Left ventricle myocardium superior (tissue), 1 donor: ENCODE measurements around the gene PRSS3. TPM values are rescaled to one million over a fixed set of nuclear protein-coding genes. Genes with fewer than 3 reads are reported as not detected.
"Not testable (repeated sequence)": the region's sequence is repeated elsewhere in the genome, so short reads cannot be mapped to it uniquely, and the experiment has no call there.

Source experiments
- ATAC-seq: fragments of 200-7000 bp; cut with Tn5 transposase; one replicate; pipeline ENCODE4 v1.9.1; 2020; ENCODE audit warnings: mild to moderate bottlenecking, moderate library complexity
- DNase-seq: peaks from one replicate; pipeline ENCODE4 v3.0.0-alpha.2; 2020
- intact Hi-C: fragments of 100-400 bp; cut with micrococcal nuclease; formaldehyde crosslinking; loops from one replicate; pipeline ENCODE4 v1.11.0; 2022
- total RNA-seq: library from RNA; stranded (reverse); fragmentation: NEBNext Ultra II Directional; extraction: Animal tissue kit (Norgen Biotek cat#: 25700); gene quantifications from one replicate; pipeline ENCODE4 v1.2.1, GENCODE V29; 2021
- donor health status: DM: no; HTN: yes; CAD: no; lungs with severe emphysema.

Gene PRSS3
- total RNA-seq, 1 donor from 2014 or later, result not detected

GRCh38 chr9:33782395-33783152, 12.8 kb upstream of the PRSS3 start:
- DNase-seq, result no peak
- no peak for ATAC-seq
- intact Hi-C loops, result no loop called here

DNA sequence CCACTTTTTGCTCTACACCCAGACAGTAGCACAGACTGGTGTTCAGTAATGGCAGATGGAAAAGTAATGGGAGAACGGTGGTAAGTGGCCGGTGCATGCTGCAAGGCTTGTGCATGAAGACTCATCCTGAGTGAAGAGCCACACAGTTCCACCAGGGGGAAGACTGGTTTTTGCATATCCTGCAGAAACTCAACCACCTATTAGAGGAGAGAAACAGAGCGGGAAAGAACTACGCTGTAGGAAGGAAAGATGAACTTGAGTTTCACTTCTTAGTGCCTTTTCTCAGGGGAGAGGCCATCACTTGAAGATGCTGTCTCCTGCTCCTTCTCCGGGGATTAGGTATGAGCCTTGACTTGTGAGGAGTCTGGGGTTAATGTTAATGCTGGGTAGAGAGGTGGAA, 9.4 kb upstream of the PRSS3 start:
- intact Hi-C loops, result no loop called here
- ATAC-seq (no peak), DNase-seq (no peak)

DNA sequence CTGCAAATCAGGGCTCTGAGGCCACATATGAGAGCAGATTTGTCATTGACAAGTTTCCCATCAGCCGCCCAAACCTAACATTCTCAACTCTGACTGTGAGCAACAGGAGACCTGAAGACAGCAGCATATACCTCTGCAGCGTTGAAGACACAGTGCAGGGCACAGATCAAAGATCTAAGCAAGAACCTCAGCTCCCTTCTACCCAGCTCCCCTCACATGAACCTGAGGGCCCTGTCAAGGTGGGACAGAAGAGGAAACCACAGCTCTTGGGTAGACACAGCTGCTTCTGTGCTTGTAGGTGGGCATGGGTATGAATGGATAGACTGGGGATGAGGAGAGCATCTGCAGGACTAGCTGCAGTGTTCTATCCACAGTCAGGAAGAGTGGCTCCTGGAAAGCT, 8.7 kb upstream of the PRSS3 start:
- no peak for DNase-seq
- no peak for ATAC-seq
- intact Hi-C loops, result no loop called here

- peak; percentile 97 for ATAC-seq
- DNase-seq, result peak; percentile 44
- intact Hi-C loops, result no loop called here
Observed at GRCh38 chr9:33787839-33788238, 7.5 kb upstream of the PRSS3 start.

GRCh38 chr9:33789429-33789828, 5.9 kb upstream of the PRSS3 start:
- ATAC-seq, DNase-seq, intact Hi-C loops: not testable (repeated sequence)

- intact Hi-C loops, result no loop called here
- ATAC-seq (no peak), DNase-seq (no peak)
Observed at GRCh38 chr9:33791117-33791516, 4.2 kb upstream of the PRSS3 start.

DNA sequence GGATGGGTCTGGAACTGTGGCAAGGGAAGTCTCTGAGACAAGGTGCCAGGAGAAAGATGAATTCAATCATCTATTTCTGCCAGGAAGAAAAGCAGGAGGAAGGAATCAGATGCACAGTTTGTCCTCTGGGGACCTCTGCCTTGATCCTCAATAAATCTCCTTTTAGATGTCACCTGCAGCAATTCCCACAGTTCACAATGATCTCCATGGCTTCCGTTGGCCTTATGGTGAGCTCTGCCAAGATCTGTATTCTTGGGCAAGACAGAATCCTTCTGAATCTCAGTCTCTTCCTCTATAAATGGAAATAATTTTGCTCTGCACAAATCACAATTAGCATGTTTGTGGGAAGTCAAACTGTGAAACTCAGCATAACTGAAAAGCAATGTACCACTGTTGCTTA, 1.9 kb upstream of the PRSS3 start:
- intact Hi-C loops, DNase-seq, ATAC-seq: not testable (repeated sequence)

DNA sequence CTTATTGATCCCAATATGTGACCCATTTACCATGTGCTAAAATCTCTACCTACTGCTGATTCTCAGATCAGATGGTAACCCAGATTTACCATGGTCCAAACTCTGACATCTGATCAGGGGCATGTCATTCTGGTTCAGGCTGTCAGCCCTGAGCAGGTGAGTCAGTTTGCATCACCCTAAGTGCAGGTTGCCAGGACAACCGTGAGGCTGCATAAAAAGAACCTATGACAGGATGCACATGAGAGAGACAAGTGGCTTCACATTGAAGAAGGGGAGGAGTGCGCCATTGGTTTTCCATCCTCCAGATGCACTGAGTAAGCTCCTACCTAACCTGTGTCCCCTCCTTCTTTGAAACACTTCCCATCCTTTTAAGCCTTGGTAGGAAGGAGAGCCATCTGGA, 801 bp upstream of the PRSS3 start:
- intact Hi-C loops, result no loop called here

DNA sequence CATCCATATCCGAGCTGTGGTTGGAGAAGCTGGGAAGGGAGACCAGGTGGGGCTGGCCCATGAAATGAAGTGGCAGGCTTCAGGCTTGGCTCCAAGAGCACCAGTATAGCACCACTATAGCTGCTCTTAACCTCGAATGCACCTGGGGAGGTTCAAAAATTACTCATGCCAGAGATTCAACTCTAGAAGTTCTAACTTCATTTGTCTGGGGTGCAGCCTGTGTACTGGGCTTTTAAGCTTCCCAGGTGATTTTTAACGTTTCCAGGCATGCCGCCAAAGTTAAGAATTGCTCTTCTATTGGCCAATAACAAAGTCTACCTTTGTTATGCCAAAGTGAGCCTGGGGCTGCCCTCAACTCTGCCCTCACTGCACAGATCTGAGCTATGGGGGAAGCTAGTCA, 458 bp downstream of the PRSS3 start:
- intact Hi-C loops, result no loop called here
- DNase-seq, result no peak
- no peak for ATAC-seq

More for the DNA sequence above, 801 bp upstream of the PRSS3 start:
- ATAC-seq (no peak), DNase-seq (no peak)

GRCh38 chr9:33796679-33797078, 1.3 kb downstream of the PRSS3 start:
- intact Hi-C loops, DNase-seq, ATAC-seq: not testable (repeated sequence)

GRCh38 chr9:33797837-33798236, 2.5 kb downstream of the PRSS3 start:
- DNase-seq (no peak), ATAC-seq (no peak)
- intact Hi-C loops, result no loop called here

DNA sequence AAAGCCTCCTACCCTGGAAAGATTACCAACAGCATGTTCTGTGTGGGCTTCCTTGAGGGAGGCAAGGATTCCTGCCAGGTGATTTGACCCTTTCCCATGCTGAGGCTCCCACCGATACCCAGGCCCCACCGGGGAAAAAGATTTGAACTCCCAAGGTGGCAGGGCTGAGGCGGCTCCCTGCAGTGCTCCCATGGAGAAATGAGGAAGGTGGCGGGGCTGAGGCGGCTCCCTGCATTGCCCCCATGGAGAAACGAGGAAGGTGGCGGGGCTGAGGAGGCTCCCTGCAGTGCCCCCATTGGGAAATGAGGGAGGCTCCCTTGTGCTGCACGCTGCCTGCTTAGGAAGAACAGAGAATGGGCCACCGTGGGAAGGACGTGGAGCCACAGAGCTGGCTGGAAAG, 3.2 kb downstream of the PRSS3 start:
- intact Hi-C loops, result no loop called here
- no peak for ATAC-seq
- DNase-seq, result no peak

- ATAC-seq, result no peak
- intact Hi-C loops, result no loop called here
Observed at GRCh38 chr9:33799928-33800704, 4.8 kb downstream of the PRSS3 start.

GRCh38 chr9:33800886-33801285, 5.5 kb downstream of the PRSS3 start:
- ATAC-seq, result no peak
- DNase-seq, result no peak
- intact Hi-C loops, result no loop called here

More at GRCh38 chr9:33799928-33800704, 4.8 kb downstream of the PRSS3 start:
- DNase-seq, result no peak

DNA sequence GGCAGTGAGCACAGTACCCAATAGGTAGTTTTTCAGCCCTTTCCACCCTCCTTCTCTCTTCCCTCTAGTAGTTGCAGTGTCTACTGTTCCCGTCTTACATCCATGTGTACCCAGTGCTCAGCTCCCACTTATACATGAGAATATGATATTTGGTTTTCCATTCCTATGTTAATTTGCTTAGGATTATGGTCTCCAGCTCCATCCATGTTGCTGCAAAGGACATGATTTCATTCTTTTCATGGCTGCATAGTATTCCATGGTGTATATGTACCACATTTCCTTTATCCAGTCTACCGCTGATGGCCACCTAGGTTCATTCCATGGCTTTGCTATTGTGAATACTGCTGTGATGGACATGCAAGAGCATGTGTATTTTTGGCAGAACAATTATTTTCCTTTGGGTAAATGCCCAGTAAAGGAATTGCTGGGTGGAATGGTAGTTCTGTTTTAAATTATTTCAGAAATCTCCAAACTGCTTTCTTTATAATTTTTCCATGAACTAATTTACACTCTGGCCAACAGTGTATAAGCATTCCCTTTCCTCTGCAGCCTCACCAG, 6.7 kb downstream of the PRSS3 start:
- ATAC-seq, intact Hi-C loops, DNase-seq: not testable (repeated sequence)

DNA sequence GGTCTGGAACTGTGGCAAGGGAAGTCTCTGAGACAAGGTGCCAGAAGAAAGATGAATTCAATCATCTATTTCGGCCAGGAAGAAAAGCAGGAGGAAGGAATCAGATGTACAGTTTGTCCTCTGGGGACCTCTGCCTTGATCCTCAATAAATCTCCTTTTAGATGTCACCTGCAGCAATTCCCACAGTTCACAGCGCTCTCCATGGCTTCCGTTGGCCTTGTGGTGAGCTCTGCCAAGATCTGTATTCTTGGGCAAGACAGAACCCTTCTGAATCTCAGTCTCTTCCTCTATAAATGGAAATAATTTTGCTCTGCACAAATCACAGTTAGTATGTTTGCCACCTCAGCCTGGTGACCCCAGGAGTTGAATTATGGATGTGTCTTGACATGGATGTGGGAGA, 8.8 kb downstream of the PRSS3 start:
- ATAC-seq, DNase-seq, intact Hi-C loops: not testable (repeated sequence)

GRCh38 chr9:33807156-33807555, 11.8 kb downstream of the PRSS3 start:
- ATAC-seq, DNase-seq, intact Hi-C loops: not testable (repeated sequence)

GRCh38 chr9:33808979-33809322, 13.6 kb downstream of the PRSS3 start:
- intact Hi-C loops, DNase-seq, ATAC-seq: not testable (repeated sequence)

DNA sequence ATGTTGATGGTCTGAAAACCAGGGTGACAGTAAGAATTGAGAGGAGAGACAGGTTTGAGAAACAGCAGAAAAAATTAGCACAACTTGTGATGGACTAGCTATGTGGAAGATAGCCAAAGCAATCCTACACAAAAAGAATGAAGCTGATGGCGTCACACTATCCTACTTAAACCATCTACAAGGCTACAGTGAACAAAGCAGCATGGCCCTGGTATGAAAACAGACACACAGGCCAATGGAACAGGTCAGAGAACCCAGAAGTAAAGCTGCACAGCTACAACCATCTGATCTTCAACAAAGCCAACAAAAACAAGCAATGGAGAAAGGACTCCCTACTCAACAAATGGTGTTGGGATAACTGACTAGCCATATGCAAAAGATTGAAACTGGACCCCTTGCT, 14.1 kb downstream of the PRSS3 start:
- DNase-seq (no peak), ATAC-seq (no peak)
- intact Hi-C loops, result no loop called here
